GM12878 (cell line): ENCODE measurements around the gene BICD1. TPM values are rescaled to one million over a fixed set of nuclear protein-coding genes. Genes with fewer than 3 reads are reported as not detected.

Experiments
- ATAC-seq: fragments of 200-7000 bp; cut with Tn5 transposase; 3 replicates; pipeline ENCODE4 v1.9.1; 2020; ENCODE audit warnings: mild to moderate bottlenecking, moderate library complexity
- BruUV-seq: library from RNA; stranded (reverse); fragments of 400-500 nt; replicated peaks from 2 replicates; lab custom pipeline; 2021; lab: Mats Ljungman, UMichigan
- CTCF ChIA-PET: fragments of 300-600 bp; sonication (Branson Sonifier 250); formaldehyde crosslinking; extraction: SDS; loops from one replicate; lab custom pipeline; 2021; ENCODE audit warnings: inconsistent platforms; lab: Yijun Ruan, JAX
- POLR2A ChIA-PET: fragments of 350-600 bp; formaldehyde crosslinking; extraction: SDS; loops from one replicate; lab custom pipeline; 2021; ENCODE audit warnings: inconsistent platforms; lab: Charles Lee
- RAD21 ChIA-PET: fragments of 300-600 bp; sonication (Branson Sonifier 250); formaldehyde crosslinking; loops from one replicate; lab custom pipeline; 2023; ENCODE audit warnings: antibody characterized with exemption; ENCODE audit not compliant: unreplicated experiment; lab: Charles Lee
- SMC1A ChIA-PET: fragments of 300-600 bp; sonication (Branson Sonifier 250); formaldehyde crosslinking; loops from one replicate; lab custom pipeline; 2023; ENCODE audit not compliant: unreplicated experiment, uncharacterized antibody; lab: Charles Lee
- DNase-seq: peaks from one replicate; pipeline ENCODE4 v3.0.0-alpha.2; 2011; ENCODE audit warnings: low read depth, low spot score
- FAIRE-seq: peaks from 3 replicates; lab custom pipeline; 2011; peaks lifted over from hg19 to GRCh38; lab: Jason Lieb, UNC
- H2AFZ ChIP-seq: 2 replicates; pipeline ENCODE4 v1.6.0; 2011; ENCODE audit warnings: low read depth, low read length, control low read depth; ENCODE audit not compliant: control insufficient read depth
- H3K27ac ChIP-seq: 2 replicates; pipeline ENCODE4 v1.5.1; 2011; ENCODE audit warnings: control low read depth; ENCODE audit not compliant: control insufficient read depth, insufficient read depth
- H3K27me3 ChIP-seq, 2 experiments: replicated peaks in 1 of 2; 2 replicates each; pipeline versions ENCODE4 v1.6.0 to v1.6.1; 2011; ENCODE audit warnings: low read length in 1 of 2; ENCODE audit not compliant: control insufficient read depth in 2 of 2, insufficient read depth in 2 of 2
- H3K36me3 ChIP-seq, 2 experiments: 2 replicates each; pipeline ENCODE4 v1.5.1; 2011; ENCODE audit warnings: low read length in 1 of 2; ENCODE audit not compliant: control insufficient read depth in 2 of 2, insufficient read depth in 2 of 2
- H3K4me1 ChIP-seq: 2 replicates; pipeline ENCODE4 v1.6.1; 2011; ENCODE audit warnings: mild to moderate bottlenecking, low read length, moderate library complexity, mixed read lengths; ENCODE audit not compliant: control insufficient read depth, insufficient read depth
- H3K4me2 ChIP-seq: 2 replicates; pipeline ENCODE4 v1.6.0; 2011; ENCODE audit warnings: control low read depth; ENCODE audit not compliant: control insufficient read depth, insufficient read depth
- H3K4me3 ChIP-seq: fragments of 200-600 bp; sonication (generic); 2 replicates; pipeline ENCODE4 v1.5.1; 2016
- H3K79me2 ChIP-seq: 2 replicates; pipeline ENCODE4 v1.6.0; 2011; ENCODE audit warnings: low read length; ENCODE audit not compliant: control insufficient read depth, insufficient read depth
- H3K9ac ChIP-seq: 2 replicates; pipeline ENCODE4 v1.8.0; 2011; ENCODE audit warnings: low read length, control low read depth, mixed read lengths; ENCODE audit not compliant: control insufficient read depth, insufficient read depth
- H3K9me3 ChIP-seq: replicated peaks from 3 replicates; pipeline ENCODE4 v1.5.1; 2011; ENCODE audit warnings: mild to moderate bottlenecking, low read length; ENCODE audit not compliant: control insufficient read depth, insufficient read depth
- H4K20me1 ChIP-seq: 2 replicates; pipeline ENCODE4 v1.6.0; 2011; ENCODE audit not compliant: control insufficient read depth, insufficient read depth
- CBFB ChIP-seq: IDR thresholded peaks from 2 replicates; pipeline ENCODE4 v1.6.1; 2016; ENCODE audit warnings: antibody characterized with exemption, low read depth
- CHD2 ChIP-seq: IDR thresholded peaks from 2 replicates; pipeline ENCODE4 v1.6.1; 2011; ENCODE audit warnings: low read depth, low read length, improper control_type of control experiment, borderline replicate concordance
- CREB1 ChIP-seq: IDR thresholded peaks from 2 replicates; pipeline ENCODE4 v1.6.1; 2012; ENCODE audit warnings: low read depth, mild to moderate bottlenecking, inconsistent platforms
- GABPA ChIP-seq: IDR thresholded peaks from 2 replicates; pipeline ENCODE4 v1.6.1; 2014; ENCODE audit warnings: antibody characterized with exemption, low read depth, mild to moderate bottlenecking, inconsistent platforms
- GATAD2B ChIP-seq: fragments of 450-650 bp; conservative IDR thresholded peaks from 2 replicates; pipeline ENCODE4 v1.6.1; 2017; ENCODE audit warnings: low read depth, mild to moderate bottlenecking, moderate library complexity
- IRF4 ChIP-seq: IDR thresholded peaks from 2 replicates; pipeline ENCODE4 v1.6.1; 2011; ENCODE audit warnings: low read depth, low read length
- JUND ChIP-seq: IDR thresholded peaks from 2 replicates; pipeline ENCODE4 v1.6.1; 2012; ENCODE audit warnings: low read depth, mild to moderate bottlenecking, low read length, improper control_type of control experiment, moderate library complexity
- MEF2A ChIP-seq: IDR thresholded peaks from 2 replicates; pipeline ENCODE4 v1.6.1; 2011; ENCODE audit warnings: low read depth, mild to moderate bottlenecking, low read length, moderate library complexity; ENCODE audit not compliant: insufficient read depth
- MXI1 ChIP-seq: fragments of 150-350 bp; IDR thresholded peaks from 2 replicates; pipeline ENCODE4 v1.6.1; 2011; ENCODE audit warnings: low read depth, mild to moderate bottlenecking, inconsistent platforms, low read length, improper control_type of control experiment
- NFIC ChIP-seq: IDR thresholded peaks from 2 replicates; pipeline ENCODE4 v1.6.1; 2012; ENCODE audit warnings: low read depth, mild to moderate bottlenecking, inconsistent platforms, low read length, moderate library complexity
- NFYA ChIP-seq: IDR thresholded peaks from 2 replicates; pipeline ENCODE4 v1.6.1; 2011; ENCODE audit warnings: low read depth, mild to moderate bottlenecking, low read length, improper control_type of control experiment, borderline replicate concordance
- NRF1 ChIP-seq: conservative IDR thresholded peaks from 2 replicates; pipeline ENCODE4 v1.6.1; 2011; ENCODE audit warnings: mild to moderate bottlenecking, low read depth, low read length, improper control_type of control experiment
- PML ChIP-seq: IDR thresholded peaks from 2 replicates; pipeline ENCODE4 v1.6.1; 2012; ENCODE audit warnings: low read length, inconsistent platforms
- POLR2A ChIP-seq: IDR thresholded peaks from 2 replicates; pipeline ENCODE4 v1.6.1; 2011; ENCODE audit warnings: low read depth, mild to moderate bottlenecking, low read length
- POLR2AphosphoS5 ChIP-seq: IDR thresholded peaks from 2 replicates; pipeline ENCODE4 v1.6.1; 2011; ENCODE audit warnings: mild to moderate bottlenecking, low read length, inconsistent platforms
- POU2F2 ChIP-seq: IDR thresholded peaks from 3 replicates; pipeline ENCODE4 v1.6.1; 2011; ENCODE audit warnings: low read depth, mild to moderate bottlenecking, low read length, borderline replicate concordance
- RBBP5 ChIP-seq: fragments of 200-600 bp; sonication (generic); conservative IDR thresholded peaks from 2 replicates; pipeline ENCODE4 v1.6.1; 2016
- RUNX3 ChIP-seq: IDR thresholded peaks from 2 replicates; pipeline ENCODE4 v1.6.1; 2012; ENCODE audit warnings: low read length, inconsistent platforms
- SMAD1 ChIP-seq: fragments of 450-650 bp; IDR thresholded peaks from 2 replicates; pipeline ENCODE4 v1.6.1; 2018; ENCODE audit warnings: mild to moderate bottlenecking, low read depth; ENCODE audit not compliant: partially characterized antibody
- SPI1 ChIP-seq: IDR thresholded peaks from 2 replicates; pipeline ENCODE4 v1.6.1; 2011; ENCODE audit warnings: low read depth, mild to moderate bottlenecking, low read length, moderate library complexity, borderline replicate concordance; ENCODE audit not compliant: insufficient read depth
- STAT3 ChIP-seq: IDR thresholded peaks from 2 replicates; pipeline ENCODE4 v1.6.1; 2011; ENCODE audit warnings: low read depth, low read length, improper control_type of control experiment
- TAF1 ChIP-seq: IDR thresholded peaks from 2 replicates; pipeline ENCODE4 v1.6.1; 2011; ENCODE audit warnings: mild to moderate bottlenecking, low read depth, low read length, borderline replicate concordance
- TCF3 ChIP-seq: IDR thresholded peaks from 2 replicates; pipeline ENCODE4 v1.6.1; 2012; ENCODE audit warnings: low read depth, mild to moderate bottlenecking, low read length, borderline replicate concordance; ENCODE audit not compliant: insufficient read depth
- ZNF384 ChIP-seq: IDR thresholded peaks from 2 replicates; pipeline ENCODE4 v1.6.1; 2012; ENCODE audit warnings: low read depth, mild to moderate bottlenecking, low read length, improper control_type of control experiment, borderline replicate concordance
- WGBS: methylation state at CpG from one replicate; pipeline ENCODE4 v1.1.6; 2016; ENCODE audit warnings: low lambda C conversion rate; ENCODE audit not compliant: insufficient replicate concordance, insufficient coverage; ENCODE audit errors: missing lambda C conversion rate; 5-methylcytosine and 5-hydroxymethylcytosine counted together
- in situ Hi-C: fragments of 300-500 bp; cut with MboI; formaldehyde crosslinking; loops from 9 replicates; pipeline ENCODE4 v1.14.3; 2018; ENCODE audit warnings: mixed read lengths
- intact Hi-C: fragments of 100-400 bp; cut with micrococcal nuclease; formaldehyde crosslinking; loops from one replicate; pipeline ENCODE4 v1.14.2; 2022; ENCODE audit not compliant: unreplicated experiment
- polyA plus RNA-seq, 11 experiments: library from polyadenylated mRNA; depleted of rRNA in 4 of 11; unstranded in 6 of 11; stranded (reverse) in 5 of 11; fragments of >200 nt; fragmentation: Nextera tagmentation in 4 of 11; fragmentation: Illumina TruSeq in 1 of 11; extraction: Ambion mirVana in 4 of 11; extraction: Trizol in 1 of 11; gene quantifications; 1 replicate in 1 of 11; 2 replicates in 10 of 11; pipeline versions ENCODE4 v1.2.1 to v1.2.3, GENCODE V29; 2011 to 2016; ENCODE audit warnings: inconsistent platforms in 2 of 11, missing spikeins in 2 of 11, low read depth in 1 of 11
- total RNA-seq, 4 experiments: library from RNA; depleted of rRNA in 3 of 4; stranded (reverse); fragments of >200 nt in 3 of 4; fragmentation: Illumina TruSeq in 1 of 4; extraction: Trizol in 1 of 4; gene quantifications; 2 replicates each; pipeline versions ENCODE4 v1.2.1 to v1.2.3, GENCODE V29; 2013 to 2021
- TF ChIP-seq, protein P1 (sequence below): fragments of 450-650 bp; IDR thresholded peaks from 2 replicates; pipeline ENCODE4 v1.6.1; 2017; ENCODE audit warnings: low read depth, mild to moderate bottlenecking, moderate library complexity
- TF ChIP-seq, protein P2 (sequence below): IDR thresholded peaks from 2 replicates; pipeline ENCODE4 v1.6.1; 2012; ENCODE audit warnings: low read depth, low read length, improper control_type of control experiment

BICD1 gene
- total and polyA plus RNA-seq, 10 of the 15 experiments (the other 5 are each of a cell fraction or from before 2014, with no cell fraction given): 4.7 to 32.5 (median 14.4) TPM

GRCh38 chr12:32273712-32274111 lies 167.1 kb downstream of the BICD1 start:
- H3K36me3 ChIP-seq: no peaks in the 10 kb centered on the region
- in situ Hi-C loops: no loop called here
- ATAC-seq (peak; percentile 95), FAIRE-seq (peak; percentile 59), DNase-seq (no peak)
- intact Hi-C loops: loop anchor here (2.0 to 10.0 kb wide), 2 partner anchors 21 to 139 kb away; no protein-coding TSS in a partner anchor
- WGBS: 1% methylated on average over 7 of the region's 7 CpGs
- H3K9me3 ChIP-seq: no peaks in the 10 kb centered on the region
- H3K4me2 ChIP-seq: peak overlapping the region; percentile 62
- H3K9ac ChIP-seq: peak overlapping the region; percentile 46
- H3K79me2 ChIP-seq: no peaks in the 10 kb centered on the region; the same call in none of the 2 replicates
- H3K27ac ChIP-seq: peak overlapping the region; percentile 82
- no peaks in the 10 kb centered on the region for H3K27me3 ChIP-seq
- no peaks in the 10 kb centered on the region for H4K20me1 ChIP-seq
- BruUV-seq: no TSS peak
- ChIA-PET RAD21 (interaction anchor here (2.4 kb wide), 1 partner anchor 22 kb away, joined by 11 read pairs; no protein-coding TSS in a partner anchor), POLR2A (interaction anchor here (0.8 to 1.3 kb wide), 4 partner anchors 11 to 139 kb away, joined by 3 to 9 read pairs (median 4); no protein-coding TSS in a partner anchor), SMC1A (interaction anchor here (0.6 to 3.3 kb wide), 6 partner anchors 10 to 128 kb away, joined by 3 to 15 read pairs (median 4); no protein-coding TSS in a partner anchor), CTCF (interaction anchor here (0.9 to 2.1 kb wide), 2 partner anchors 21 kb away, joined by 4 to 6 read pairs; no protein-coding TSS in a partner anchor)
- H2AFZ ChIP-seq: peak overlapping the region; percentile 51
- peak overlapping the region; percentile 24; the same call in 1 of the 2 replicates for H3K4me3 ChIP-seq
- H3K4me1 ChIP-seq: peaks cover 33% of the 10 kb centered on the region
- TF ChIP-seq MXI1 (no peak), NRF1 (no peak), SMAD1 (peak; percentile 34), STAT3 (no peak), TAF1 (peak; percentile 90), CREB1 (no peak), POU2F2 (peak; percentile 78; the same call in 2 of the 3 replicates), POLR2A (peak; percentile 87), CHD2 (0 out of 2 replicates have a peak, but pooled peaks have one; percentile 11), JUND (no peak), NFIC (no peak), MEF2A (no peak), NFYA (no peak), PML (peak; percentile 92), IRF4 (no peak), GATAD2B (no peak), GABPA (no peak), POLR2AphosphoS5 (peak; percentile 97), SPI1 (no peak), ZNF384 (no peak), CBFB (no peak), TCF3 (peak; percentile 31; the same call in 1 of the 2 replicates), RUNX3 (no peak), RBBP5 (no peak)
- TF ChIP-seq, protein P1, sequence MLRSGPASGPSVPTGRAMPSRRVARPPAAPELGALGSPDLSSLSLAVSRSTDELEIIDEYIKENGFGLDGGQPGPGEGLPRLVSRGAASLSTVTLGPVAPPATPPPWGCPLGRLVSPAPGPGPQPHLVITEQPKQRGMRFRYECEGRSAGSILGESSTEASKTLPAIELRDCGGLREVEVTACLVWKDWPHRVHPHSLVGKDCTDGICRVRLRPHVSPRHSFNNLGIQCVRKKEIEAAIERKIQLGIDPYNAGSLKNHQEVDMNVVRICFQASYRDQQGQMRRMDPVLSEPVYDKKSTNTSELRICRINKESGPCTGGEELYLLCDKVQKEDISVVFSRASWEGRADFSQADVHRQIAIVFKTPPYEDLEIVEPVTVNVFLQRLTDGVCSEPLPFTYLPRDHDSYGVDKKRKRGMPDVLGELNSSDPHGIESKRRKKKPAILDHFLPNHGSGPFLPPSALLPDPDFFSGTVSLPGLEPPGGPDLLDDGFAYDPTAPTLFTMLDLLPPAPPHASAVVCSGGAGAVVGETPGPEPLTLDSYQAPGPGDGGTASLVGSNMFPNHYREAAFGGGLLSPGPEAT: no peak
- TF ChIP-seq, protein P2, sequence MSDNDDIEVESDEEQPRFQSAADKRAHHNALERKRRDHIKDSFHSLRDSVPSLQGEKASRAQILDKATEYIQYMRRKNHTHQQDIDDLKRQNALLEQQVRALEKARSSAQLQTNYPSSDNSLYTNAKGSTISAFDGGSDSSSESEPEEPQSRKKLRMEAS: no peak
